WTC11 (cell line): ENCODE results near the gene SH3BP2. TPM values are rescaled to one million over a fixed set of nuclear protein-coding genes. Genes with fewer than 3 reads are reported as not detected.

Experiments
- ATAC-seq: fragments of 200-7000 bp; cut with Tn5 transposase; 2 replicates; pipeline ENCODE4 v1.10.0; 2021; ENCODE audit warnings: mild to moderate bottlenecking, moderate library complexity
- CTCF ChIA-PET: fragments of 300-600 bp; sonication (Branson Sonifier 250); formaldehyde crosslinking; loops from one replicate; lab custom pipeline; 2021; ENCODE audit warnings: antibody characterized with exemption; lab: Charles Lee
- POLR2A ChIA-PET: fragments of 350-600 bp; sonication (Branson Sonifier 250); formaldehyde crosslinking; loops from one replicate; lab custom pipeline; 2021; ENCODE audit warnings: antibody characterized with exemption; lab: Charles Lee
- DNase-seq: peaks from one replicate; pipeline ENCODE4 v3.0.0; 2021; ENCODE audit warnings: low spot score
- H3K27ac Mint-ChIP-seq: 2 replicates; pipeline ENCODE4 v1.8.0; 2021; ENCODE audit warnings: mixed read lengths
- H3K27me3 Mint-ChIP-seq: 2 replicates; pipeline ENCODE4 v1.8.0; 2021; ENCODE audit warnings: low read depth, mild to moderate bottlenecking, moderate library complexity, mixed read lengths
- H3K36me3 Mint-ChIP-seq: 2 replicates; pipeline ENCODE4 v1.8.0; 2021; ENCODE audit warnings: mixed read lengths
- H3K4me1 Mint-ChIP-seq: 2 replicates; pipeline ENCODE4 v1.8.0; 2022; ENCODE audit warnings: mixed read lengths
- H3K4me3 Mint-ChIP-seq: 2 replicates; pipeline ENCODE4 v1.8.0; 2021; ENCODE audit warnings: mild to moderate bottlenecking, moderate library complexity, mixed read lengths
- H3K9me3 Mint-ChIP-seq: 2 replicates; pipeline ENCODE4 v1.8.0; 2021; ENCODE audit warnings: mixed read lengths
- ESRRA ChIP-seq: sonication (generic); formaldehyde crosslinking; IDR thresholded peaks from 2 replicates; pipeline ENCODE4 v1.8.1; 2022; ENCODE audit warnings: mild to moderate bottlenecking, missing genetic modification reagents, borderline replicate concordance
- HMGXB4 ChIP-seq: sonication (generic); formaldehyde crosslinking; IDR thresholded peaks from 2 replicates; pipeline ENCODE4 v1.8.1; 2023; ENCODE audit warnings: mild to moderate bottlenecking, moderate library complexity, missing genetic modification reagents
- KAT7 ChIP-seq: sonication (generic); formaldehyde crosslinking; IDR thresholded peaks from 2 replicates; pipeline ENCODE4 v1.8.1; 2023; ENCODE audit warnings: missing genetic modification reagents, mild to moderate bottlenecking, borderline replicate concordance
- MXD4 ChIP-seq: fragments of 250-450 bp; sonication (Bioruptor Pico); IDR thresholded peaks from 2 replicates; pipeline ENCODE4 v1.8.0; 2021; ENCODE audit warnings: mild to moderate bottlenecking, moderate library complexity, borderline replicate concordance
- PRDM15 ChIP-seq: sonication (generic); formaldehyde crosslinking; IDR thresholded peaks from 2 replicates; pipeline ENCODE4 v1.8.0; 2022; ENCODE audit warnings: missing genetic modification reagents
- SMAD3 ChIP-seq: sonication (generic); formaldehyde crosslinking; IDR thresholded peaks from 2 replicates; pipeline ENCODE4 v1.8.0; 2022; ENCODE audit warnings: missing genetic modification reagents, mild to moderate bottlenecking, borderline replicate concordance
- TEAD4 ChIP-seq: sonication (generic); formaldehyde crosslinking; IDR thresholded peaks from 2 replicates; pipeline ENCODE4 v1.8.0; 2022; ENCODE audit warnings: mild to moderate bottlenecking, missing genetic modification reagents
- ZMAT4 ChIP-seq: fragments of 250-450 bp; sonication (Bioruptor Pico); IDR thresholded peaks from 2 replicates; pipeline ENCODE4 v1.9.0; 2021; ENCODE audit warnings: mild to moderate bottlenecking
- ZNF121 ChIP-seq: sonication (generic); formaldehyde crosslinking; IDR thresholded peaks from 2 replicates; pipeline ENCODE4 v1.8.0; 2023; ENCODE audit warnings: missing genetic modification reagents
- ZNF317 ChIP-seq: sonication (generic); formaldehyde crosslinking; IDR thresholded peaks from 2 replicates; pipeline ENCODE4 v1.8.1; 2023; ENCODE audit warnings: low read depth, mild to moderate bottlenecking, moderate library complexity, missing genetic modification reagents, borderline replicate concordance
- ZNF671 ChIP-seq: fragments of 250-450 bp; sonication (Bioruptor Pico); IDR thresholded peaks from 2 replicates; pipeline ENCODE4 v1.8.0; 2021; ENCODE audit warnings: mild to moderate bottlenecking
- total RNA-seq: library from RNA; stranded (reverse); gene quantifications from 3 replicates; pipeline ENCODE4 v1.2.3, GENCODE V29; 2021
- TF ChIP-seq, protein P1 (sequence below): sonication (generic); formaldehyde crosslinking; IDR thresholded peaks from 2 replicates; pipeline ENCODE4 v1.8.0; 2023; ENCODE audit warnings: missing genetic modification reagents, mild to moderate bottlenecking, borderline replicate concordance
- TF ChIP-seq, protein P2 (sequence below): sonication (generic); formaldehyde crosslinking; IDR thresholded peaks from 2 replicates; pipeline ENCODE4 v1.8.0; 2022; ENCODE audit warnings: mild to moderate bottlenecking, missing genetic modification reagents
- TF ChIP-seq, protein P3 (sequence below): sonication (generic); formaldehyde crosslinking; IDR thresholded peaks from 2 replicates; pipeline ENCODE4 v1.8.1; 2023; ENCODE audit warnings: mild to moderate bottlenecking, missing genetic modification reagents, moderate library complexity

SH3BP2 gene
- total RNA-seq, 1 experiment from 2014 or later: 49.1 TPM

DNA sequence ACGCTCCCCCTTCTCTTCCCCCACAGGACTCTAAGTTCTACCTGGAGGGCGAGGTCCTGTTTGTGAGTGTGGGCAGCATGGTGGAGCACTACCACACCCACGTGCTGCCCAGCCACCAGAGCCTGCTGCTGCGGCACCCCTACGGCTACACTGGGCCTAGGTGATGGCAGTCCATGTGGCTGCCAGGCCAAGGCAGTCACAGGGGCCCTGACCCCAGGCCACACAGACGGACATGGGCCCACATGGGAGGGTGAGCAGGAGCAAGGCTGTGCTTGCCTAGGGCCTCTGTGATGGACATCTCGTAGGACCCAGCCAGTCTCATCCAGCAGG lies 40.8 kb downstream of the SH3BP2 start:
- no peak overlapping the region for H3K4me3 Mint-ChIP-seq
- peaks cover 15% of the 10 kb centered on the region for H3K4me1 Mint-ChIP-seq
- POLR2A ChIA-PET: no interaction called here

GRCh38 chr4:2834001-2834921 lies 41.4 kb downstream of the SH3BP2 start:
- Mint-ChIP-seq H3K27me3 (no peaks in the 10 kb centered on the region), H3K27ac (no peak overlapping the region), H3K4me3 (no peak overlapping the region), H3K9me3 (no peaks in the 10 kb centered on the region), H3K36me3 (peaks cover 15% of the 10 kb centered on the region; the same call in 1 of the 2 replicates), H3K4me1 (peaks cover 15% of the 10 kb centered on the region)
- TF ChIP-seq TEAD4 (CRISPR knock-in tag) (no peak), PRDM15 (CRISPR knock-in tag) (no peak), ZNF671 (no peak), KAT7 (CRISPR knock-in tag) (no peak), HMGXB4 (CRISPR knock-in tag) (no peak), ESRRA (CRISPR knock-in tag) (no peak), ZMAT4 (CRISPR knock-in tag) (no peak), ZNF317 (CRISPR knock-in tag) (no peak), MXD4 (CRISPR knock-in tag) (no peak)
- TF ChIP-seq, protein P1, sequence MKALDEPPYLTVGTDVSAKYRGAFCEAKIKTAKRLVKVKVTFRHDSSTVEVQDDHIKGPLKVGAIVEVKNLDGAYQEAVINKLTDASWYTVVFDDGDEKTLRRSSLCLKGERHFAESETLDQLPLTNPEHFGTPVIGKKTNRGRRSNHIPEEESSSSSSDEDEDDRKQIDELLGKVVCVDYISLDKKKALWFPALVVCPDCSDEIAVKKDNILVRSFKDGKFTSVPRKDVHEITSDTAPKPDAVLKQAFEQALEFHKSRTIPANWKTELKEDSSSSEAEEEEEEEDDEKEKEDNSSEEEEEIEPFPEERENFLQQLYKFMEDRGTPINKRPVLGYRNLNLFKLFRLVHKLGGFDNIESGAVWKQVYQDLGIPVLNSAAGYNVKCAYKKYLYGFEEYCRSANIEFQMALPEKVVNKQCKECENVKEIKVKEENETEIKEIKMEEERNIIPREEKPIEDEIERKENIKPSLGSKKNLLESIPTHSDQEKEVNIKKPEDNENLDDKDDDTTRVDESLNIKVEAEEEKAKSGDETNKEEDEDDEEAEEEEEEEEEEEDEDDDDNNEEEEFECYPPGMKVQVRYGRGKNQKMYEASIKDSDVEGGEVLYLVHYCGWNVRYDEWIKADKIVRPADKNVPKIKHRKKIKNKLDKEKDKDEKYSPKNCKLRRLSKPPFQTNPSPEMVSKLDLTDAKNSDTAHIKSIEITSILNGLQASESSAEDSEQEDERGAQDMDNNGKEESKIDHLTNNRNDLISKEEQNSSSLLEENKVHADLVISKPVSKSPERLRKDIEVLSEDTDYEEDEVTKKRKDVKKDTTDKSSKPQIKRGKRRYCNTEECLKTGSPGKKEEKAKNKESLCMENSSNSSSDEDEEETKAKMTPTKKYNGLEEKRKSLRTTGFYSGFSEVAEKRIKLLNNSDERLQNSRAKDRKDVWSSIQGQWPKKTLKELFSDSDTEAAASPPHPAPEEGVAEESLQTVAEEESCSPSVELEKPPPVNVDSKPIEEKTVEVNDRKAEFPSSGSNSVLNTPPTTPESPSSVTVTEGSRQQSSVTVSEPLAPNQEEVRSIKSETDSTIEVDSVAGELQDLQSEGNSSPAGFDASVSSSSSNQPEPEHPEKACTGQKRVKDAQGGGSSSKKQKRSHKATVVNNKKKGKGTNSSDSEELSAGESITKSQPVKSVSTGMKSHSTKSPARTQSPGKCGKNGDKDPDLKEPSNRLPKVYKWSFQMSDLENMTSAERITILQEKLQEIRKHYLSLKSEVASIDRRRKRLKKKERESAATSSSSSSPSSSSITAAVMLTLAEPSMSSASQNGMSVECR (CRISPR knock-in tag): no peak
- TF ChIP-seq, protein P2, sequence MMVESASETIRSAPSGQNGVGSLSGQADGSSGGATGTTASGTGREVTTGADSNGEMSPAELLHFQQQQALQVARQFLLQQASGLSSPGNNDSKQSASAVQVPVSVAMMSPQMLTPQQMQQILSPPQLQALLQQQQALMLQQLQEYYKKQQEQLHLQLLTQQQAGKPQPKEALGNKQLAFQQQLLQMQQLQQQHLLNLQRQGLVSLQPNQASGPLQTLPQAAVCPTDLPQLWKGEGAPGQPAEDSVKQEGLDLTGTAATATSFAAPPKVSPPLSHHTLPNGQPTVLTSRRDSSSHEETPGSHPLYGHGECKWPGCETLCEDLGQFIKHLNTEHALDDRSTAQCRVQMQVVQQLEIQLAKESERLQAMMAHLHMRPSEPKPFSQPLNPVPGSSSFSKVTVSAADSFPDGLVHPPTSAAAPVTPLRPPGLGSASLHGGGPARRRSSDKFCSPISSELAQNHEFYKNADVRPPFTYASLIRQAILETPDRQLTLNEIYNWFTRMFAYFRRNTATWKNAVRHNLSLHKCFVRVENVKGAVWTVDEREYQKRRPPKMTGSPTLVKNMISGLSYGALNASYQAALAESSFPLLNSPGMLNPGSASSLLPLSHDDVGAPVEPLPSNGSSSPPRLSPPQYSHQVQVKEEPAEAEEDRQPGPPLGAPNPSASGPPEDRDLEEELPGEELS (CRISPR knock-in tag): no peak
- TF ChIP-seq, protein P3, sequence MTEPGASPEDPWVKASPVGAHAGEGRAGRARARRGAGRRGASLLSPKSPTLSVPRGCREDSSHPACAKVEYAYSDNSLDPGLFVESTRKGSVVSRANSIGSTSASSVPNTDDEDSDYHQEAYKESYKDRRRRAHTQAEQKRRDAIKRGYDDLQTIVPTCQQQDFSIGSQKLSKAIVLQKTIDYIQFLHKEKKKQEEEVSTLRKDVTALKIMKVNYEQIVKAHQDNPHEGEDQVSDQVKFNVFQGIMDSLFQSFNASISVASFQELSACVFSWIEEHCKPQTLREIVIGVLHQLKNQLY (CRISPR knock-in tag): no peak
- DNase-seq (no peak), ATAC-seq (no peak)
- ChIA-PET CTCF (interaction anchor here (1.2 kb wide), 1 partner anchor 161 kb away, joined by 3 read pairs; no protein-coding TSS in a partner anchor), POLR2A (no interaction called here)

More for the DNA sequence above, 40.8 kb downstream of the SH3BP2 start:
- no peak for ATAC-seq
- no peak overlapping the region for H3K27ac Mint-ChIP-seq
- CTCF ChIA-PET: no interaction called here
- peaks cover 15% of the 10 kb centered on the region; the same call in 1 of the 2 replicates for H3K36me3 Mint-ChIP-seq
- H3K27me3 Mint-ChIP-seq: no peaks in the 10 kb centered on the region
- H3K9me3 Mint-ChIP-seq: no peaks in the 10 kb centered on the region
- no peak for TF ChIP-seq ZNF121 (CRISPR knock-in tag)
- TF ChIP-seq SMAD3: no peak
- TF ChIP-seq ESRRA (CRISPR knock-in tag): no peak
- DNase-seq: no peak
